ENCODE data around the gene CTH.
"Not testable (repeated sequence)": the region's sequence is repeated elsewhere in the genome, so short reads cannot be mapped to it uniquely, and the experiment has no call there.

The CTH gene

GRCh38 chr1:70410604-70411359 lies at the start of gene CTH:
CTH (plus strand) TSS chr1:70411268; CDS start chr1:70411416, 148 bp downstream.
- TF ChIP-seq CTCF (IDR thresholded peaks at IDR 0.05) (no peak), ZFX (IDR thresholded peaks at IDR 0.05; ENCODE audit: borderline replicate concordance) (no peak)
- H3K27ac ChIP-seq, result peak within 1 kb of the TSS; percentile 84

GRCh38 chr1:70361727-70362398 lies 49.2 kb upstream of the CTH start:
- no peak overlapping the region for H3K27ac ChIP-seq
- TF ChIP-seq CTCF (IDR thresholded peaks at IDR 0.05) (no peak), ZFX (IDR thresholded peaks at IDR 0.05; ENCODE audit: borderline replicate concordance) (no peak)

GRCh38 chr1:70364439-70364838 lies 46.6 kb upstream of the CTH start:
- no peak overlapping the region for H3K27ac ChIP-seq
- TF ChIP-seq ZFX (IDR thresholded peaks at IDR 0.05; ENCODE audit: borderline replicate concordance) (no peak), CTCF (IDR thresholded peaks at IDR 0.05) (no peak)

GRCh38 chr1:70366425-70366952 lies 44.6 kb upstream of the CTH start:
- H3K27ac ChIP-seq, result not testable (repeated sequence)

- not testable (repeated sequence) for H3K27ac ChIP-seq
Measured at GRCh38 chr1:70366997-70367396, 44.1 kb upstream of the CTH start.

GRCh38 chr1:70367397-70367796 lies 43.7 kb upstream of the CTH start:
- H3K27ac ChIP-seq, result not testable (repeated sequence)

GRCh38 chr1:70371586-70371985 lies 39.5 kb upstream of the CTH start:
- not testable (repeated sequence) for H3K27ac ChIP-seq

GRCh38 chr1:70372426-70372825 lies 38.6 kb upstream of the CTH start:
- TF ChIP-seq ZFX (IDR thresholded peaks at IDR 0.05; ENCODE audit: borderline replicate concordance) (no peak), CTCF (IDR thresholded peaks at IDR 0.05) (no peak)
- H3K27ac ChIP-seq, result no peak overlapping the region

GRCh38 chr1:70373580-70373979 lies 37.5 kb upstream of the CTH start:
- not testable (repeated sequence) for H3K27ac ChIP-seq

GRCh38 chr1:70376196-70376595 lies 34.9 kb upstream of the CTH start:
- no peak overlapping the region for H3K27ac ChIP-seq
- TF ChIP-seq CTCF (IDR thresholded peaks at IDR 0.05) (no peak), ZFX (IDR thresholded peaks at IDR 0.05; ENCODE audit: borderline replicate concordance) (no peak)
